RKO (cell line): ENCODE data around the gene KIR2DL1.
"Not testable (repeated sequence)": the region's sequence is repeated elsewhere in the genome, so short reads cannot be mapped to it uniquely, and the experiment has no call there.

Experiments used
- DNase-seq: peaks from one replicate; pipeline ENCODE4 v3.0.0-alpha.2; 2016; ENCODE audit warnings: low spot score

KIR2DL1 gene

GRCh38 chr19:54769646-54770045, at the start of gene KIR2DL1:
TSS of gene KIR2DL1 (plus strand) at chr19:54769793. CDS start at chr19:54769851, 58 bp downstream.
- not testable (repeated sequence) for DNase-seq

- no peak for DNase-seq
These were observed 45.5 kb upstream of the KIR2DL1 start, which contains the start of gene KIR3DL3 for GRCh38 chr19:54724142-54724541. TSS of gene KIR3DL3 (plus strand) at chr19:54724442. CDS start at chr19:54724497, 55 bp downstream.

- no peak for DNase-seq
These were observed 44.9 kb upstream of the KIR2DL1 start for GRCh38 chr19:54724644-54725043.

GRCh38 chr19:54725321-54725720, 44.3 kb upstream of the KIR2DL1 start:
- no peak for DNase-seq

- no peak for DNase-seq
These were observed 42.0 kb upstream of the KIR2DL1 start for GRCh38 chr19:54727562-54727961.

- no peak for DNase-seq
These were observed 41.4 kb upstream of the KIR2DL1 start for GRCh38 chr19:54728167-54728566.

GRCh38 chr19:54729416-54730188, 40.0 kb upstream of the KIR2DL1 start:
- DNase-seq: no peak

GRCh38 chr19:54731191-54731590, 38.4 kb upstream of the KIR2DL1 start:
- DNase-seq: no peak

- DNase-seq: not testable (repeated sequence)
These were observed 31.3 kb upstream of the KIR2DL1 start, which contains the start of gene KIR2DL3 for GRCh38 chr19:54738306-54738705. TSS of gene KIR2DL3 (plus strand) at chr19:54738513. CDS start at chr19:54738546, 33 bp downstream.

GRCh38 chr19:54738715-54739114, 30.9 kb upstream of the KIR2DL1 start:
- no peak for DNase-seq

GRCh38 chr19:54739587-54740497, 29.8 kb upstream of the KIR2DL1 start:
- DNase-seq: no peak

- not testable (repeated sequence) for DNase-seq
These were observed 27.6 kb upstream of the KIR2DL1 start for GRCh38 chr19:54741950-54742349.

- DNase-seq: not testable (repeated sequence)
These were observed 25.5 kb upstream of the KIR2DL1 start for GRCh38 chr19:54744080-54744479.

GRCh38 chr19:54747614-54748322, 21.8 kb upstream of the KIR2DL1 start:
- peak; percentile 49 for DNase-seq

GRCh38 chr19:54750276-54750675, 19.3 kb upstream of the KIR2DL1 start:
- not testable (repeated sequence) for DNase-seq

- DNase-seq: not testable (repeated sequence)
These were observed 13.1 kb upstream of the KIR2DL1 start for GRCh38 chr19:54756204-54757110.

GRCh38 chr19:54758577-54758976, 11.0 kb upstream of the KIR2DL1 start:
- DNase-seq: not testable (repeated sequence)

GRCh38 chr19:54764219-54764618, 5.4 kb upstream of the KIR2DL1 start:
- DNase-seq: peak; percentile 6

GRCh38 chr19:54766464-54766863, 3.1 kb upstream of the KIR2DL1 start:
- not testable (repeated sequence) for DNase-seq

- not testable (repeated sequence) for DNase-seq
These were observed 918 bp downstream of the KIR2DL1 start for GRCh38 chr19:54770511-54770910.
